IMR-90 (cell line): ENCODE measurements around the gene CANT1. TPM values are rescaled to one million over a fixed set of nuclear protein-coding genes. Genes with fewer than 3 reads are reported as not detected.

ENCODE experiments used
- ATAC-seq: fragments of 200-7000 bp; cut with Tn5 transposase; 2 replicates; pipeline ENCODE4 v1.9.1; 2020; ENCODE audit warnings: low read depth, mild to moderate bottlenecking, moderate library complexity
- BruUV-seq: library from RNA; stranded (reverse); fragments of 400-500 nt; replicated peaks from 2 replicates; lab custom pipeline; 2021; lab: Mats Ljungman, UMichigan
- CTCF ChIA-PET: fragments of 300-600 bp; formaldehyde crosslinking; extraction: SDS; loops from one replicate; lab custom pipeline; 2021; ENCODE audit warnings: antibody characterized with exemption; lab: Yijun Ruan, JAX
- POLR2A ChIA-PET: fragments of 300-600 bp; sonication (Branson Sonifier 250); formaldehyde crosslinking; loops from one replicate; lab custom pipeline; 2022; ENCODE audit warnings: antibody characterized with exemption; ENCODE audit not compliant: unreplicated experiment; lab: Charles Lee
- DNase-seq: peaks from one replicate; pipeline ENCODE4 v3.0.0; 2013
- H2AFZ ChIP-seq: replicated peaks from 2 replicates; pipeline ENCODE3; 2013; ENCODE audit warnings: low read length, mild to moderate bottlenecking; ENCODE audit not compliant: poor library complexity
- H2AK5ac ChIP-seq: 2 replicates; pipeline ENCODE4 v1.6.1; 2013; ENCODE audit warnings: low read depth, low read length, inconsistent platforms
- H2AK9ac ChIP-seq: replicated peaks from 2 replicates; pipeline ENCODE3; 2013; ENCODE audit warnings: mild to moderate bottlenecking, low read depth, low read length, moderate library complexity; ENCODE audit not compliant: poor library complexity
- H2BK120ac ChIP-seq: 2 replicates; pipeline ENCODE4 v1.6.1; 2013; ENCODE audit warnings: low read depth, low read length, inconsistent platforms
- H2BK15ac ChIP-seq: 3 replicates; pipeline ENCODE4 v1.6.1; 2013; ENCODE audit warnings: low read depth, low read length, inconsistent platforms
- H2BK20ac ChIP-seq: 2 replicates; pipeline ENCODE4 v1.6.1; 2013; ENCODE audit warnings: low read depth, mild to moderate bottlenecking, inconsistent platforms, low read length, moderate library complexity
- H2BK5ac ChIP-seq: 2 replicates; pipeline ENCODE4 v1.6.1; 2013; ENCODE audit warnings: mild to moderate bottlenecking, low read depth, low read length, inconsistent platforms; ENCODE audit not compliant: poor library complexity, severe bottlenecking
- H3K14ac ChIP-seq: replicated peaks from 2 replicates; pipeline ENCODE4 v1.6.1; 2013; ENCODE audit warnings: low read depth, low read length, inconsistent platforms
- H3K18ac ChIP-seq: 2 replicates; pipeline ENCODE4 v1.6.1; 2013; ENCODE audit warnings: low read depth, low read length, control low read depth
- H3K23ac ChIP-seq: 2 replicates; pipeline ENCODE4 v1.6.1; 2013; ENCODE audit warnings: low read depth, low read length, inconsistent platforms
- H3K27ac ChIP-seq: 2 replicates; pipeline ENCODE4 v1.5.1; 2013; ENCODE audit warnings: mild to moderate bottlenecking, control low read depth, low read length; ENCODE audit not compliant: insufficient read depth
- H3K27me3 ChIP-seq: 2 replicates; pipeline ENCODE4 v1.6.1; 2013; ENCODE audit warnings: low read length; ENCODE audit not compliant: control insufficient read depth, insufficient read depth
- H3K36me3 ChIP-seq: 2 replicates; pipeline ENCODE4 v1.6.1; 2013; ENCODE audit warnings: low read length, mixed read lengths; ENCODE audit not compliant: control insufficient read depth, insufficient read depth
- H3K4ac ChIP-seq: 2 replicates; pipeline ENCODE4 v1.6.1; 2013; ENCODE audit warnings: low read depth, low read length, inconsistent platforms
- H3K4me1 ChIP-seq: 2 replicates; pipeline ENCODE4 v1.6.1; 2013; ENCODE audit warnings: low read length, mixed read lengths; ENCODE audit not compliant: control insufficient read depth, insufficient read depth
- H3K4me2 ChIP-seq: 2 replicates; pipeline ENCODE4 v1.6.1; 2013; ENCODE audit warnings: low read depth, mild to moderate bottlenecking, control low read depth, low read length, moderate library complexity
- H3K4me3 ChIP-seq: 2 replicates; pipeline ENCODE4 v1.5.1; 2013; ENCODE audit warnings: low read depth, mild to moderate bottlenecking, control low read depth, low read length, moderate library complexity; ENCODE audit not compliant: insufficient read depth
- H3K56ac ChIP-seq: 2 replicates; pipeline ENCODE4 v1.6.1; 2013; ENCODE audit warnings: low read length, inconsistent platforms; ENCODE audit not compliant: insufficient read depth; ENCODE audit errors: extremely low read depth
- H3K79me1 ChIP-seq, 2 experiments: 2 replicates each; pipeline ENCODE4 v1.6.1; 2013; ENCODE audit warnings: low read length in 2 of 2, inconsistent platforms in 1 of 2, low read depth in 1 of 2
- H3K9ac ChIP-seq: 2 replicates; pipeline ENCODE4 v1.6.1; 2013; ENCODE audit warnings: low read depth, low read length, control low read depth
- H3K9me1 ChIP-seq: 2 replicates; pipeline ENCODE4 v1.6.1; 2013; ENCODE audit warnings: low read length, inconsistent platforms; ENCODE audit not compliant: insufficient read depth
- H3K9me3 ChIP-seq: 2 replicates; pipeline ENCODE4 v1.6.1; 2013; ENCODE audit warnings: low read length; ENCODE audit not compliant: control insufficient read depth, insufficient read depth
- H4K20me1 ChIP-seq: 2 replicates; pipeline ENCODE4 v1.6.1; 2013; ENCODE audit warnings: low read length, inconsistent platforms; ENCODE audit not compliant: insufficient read depth
- H4K5ac ChIP-seq: 2 replicates; pipeline ENCODE4 v1.6.1; 2013; ENCODE audit warnings: mild to moderate bottlenecking, low read depth, low read length, control low read depth
- H4K8ac ChIP-seq, 2 experiments: 2 replicates each; pipeline ENCODE4 v1.6.1; 2013; ENCODE audit warnings: low read depth in 2 of 2, low read length in 2 of 2, control low read depth in 1 of 2, inconsistent platforms in 1 of 2
- H4K91ac ChIP-seq: 2 replicates; pipeline ENCODE4 v1.6.1; 2013; ENCODE audit warnings: low read depth, low read length, inconsistent platforms; ENCODE audit not compliant: insufficient read depth
- MAZ ChIP-seq: IDR thresholded peaks from 2 replicates; pipeline ENCODE4 v1.6.1; 2012; ENCODE audit warnings: low read depth, mild to moderate bottlenecking, low read length, improper control_type of control experiment, moderate library complexity, borderline replicate concordance
- RCOR1 ChIP-seq: IDR thresholded peaks from 2 replicates; pipeline ENCODE4 v1.6.1; 2012; ENCODE audit warnings: mild to moderate bottlenecking, low read length, improper control_type of control experiment; ENCODE audit not compliant: insufficient replicate concordance
- WGBS, 2 experiments: methylation state at CpG; one replicate each; pipeline versions ENCODE4 v1.1.5 to v1.1.7; 2013; ENCODE audit warnings: missing lambda C conversion rate in 2 of 2; ENCODE audit not compliant: insufficient read length in 1 of 2; ENCODE audit errors: extremely low coverage in 2 of 2; 5-methylcytosine and 5-hydroxymethylcytosine counted together
- dilution Hi-C: fragments of 300-500 bp; cut with HindIII; formaldehyde crosslinking; loops from one replicate; pipeline ENCODE4 v1.14.3; 2018; ENCODE audit warnings: low sequenced_read_pairs; ENCODE audit not compliant: unreplicated experiment
- in situ Hi-C: fragments of 300-500 bp; cut with MboI; formaldehyde crosslinking; loops from 3 replicates; pipeline ENCODE4 v1.14.3; 2019; ENCODE audit warnings: low sequenced_read_pairs, inconsistent platforms, mixed read lengths
- intact Hi-C: fragments of 100-400 bp; cut with micrococcal nuclease; formaldehyde crosslinking; loops from 2 replicates; pipeline ENCODE4 v1.10.0; 2022
- polyA plus RNA-seq, 3 experiments: library from polyadenylated mRNA; depleted of rRNA; stranded (reverse); fragments of >200 nt; gene quantifications; 2 replicates each; pipeline ENCODE4 v1.2.3, GENCODE V29; 2012; ENCODE audit warnings: low replicate concordance in 1 of 3
- total RNA-seq: library from RNA; depleted of rRNA; stranded (reverse); fragments of >200 nt; gene quantifications from 2 replicates; pipeline ENCODE4 v1.2.3, GENCODE V29; 2012

CANT1 gene
- total and polyA plus RNA-seq, 2 of the 4 experiments (the other 2 are of a cell fraction), result 51.8 to 73.4 TPM

GRCh38 chr17:78951967-78952551 lies 57.5 kb downstream of the CANT1 start:
- WGBS, 2 experiments, result no CpG with 5 or more reads among the region's 12 CpGs
- Histone ChIP-seq H3K4me2 (peak overlapping the region; percentile 70), H2BK15ac (peak overlapping the region; percentile 84; the same call in 1 of the 3 replicates), H3K4me1 (peaks cover 18% of the 10 kb centered on the region), H2BK20ac (peak overlapping the region; percentile 85), H4K91ac (peak overlapping the region; percentile 60), H3K23ac (peak overlapping the region; percentile 75), H3K18ac (peak overlapping the region; percentile 94), H3K56ac (0 out of 2 replicates have a peak overlapping the region, but pooled peaks have one; percentile 21), H2BK5ac (peak overlapping the region; percentile 25), H2AK5ac (peak overlapping the region; percentile 89), H2AK9ac (peak overlapping the region; percentile 91), H3K27ac (peak overlapping the region; percentile 75), H3K9me3 (peaks cover 15% of the 10 kb centered on the region), H3K4ac (peak overlapping the region; percentile 75), H3K4me3 (no peak overlapping the region), H3K9ac (peak overlapping the region; percentile 75), H4K5ac (peak overlapping the region; percentile 98), H2BK120ac (peak overlapping the region; percentile 88), H3K14ac (peak overlapping the region; percentile 76; the same call in 1 of the 2 replicates), H3K79me1 (no peaks in the 10 kb centered on the region), H4K8ac (peak overlapping the region; percentile 87 to 91), H4K20me1 (no peaks in the 10 kb centered on the region), H2AFZ (peak overlapping the region; percentile 85), H3K27me3 (no peaks in the 10 kb centered on the region; the same call in 1 of the 2 replicates), H3K9me1 (no peaks in the 10 kb centered on the region), H3K36me3 (no peaks in the 10 kb centered on the region)
- in situ Hi-C loops (loop anchor here (25.0 kb wide), 1 partner anchor 465 kb away; no protein-coding TSS in a partner anchor), intact Hi-C loops (no loop called here), dilution Hi-C loops (no loop called here)
- TF ChIP-seq MAZ (peak; percentile 33; the same call in 1 of the 2 replicates), RCOR1 (no peak)
- POLR2A ChIA-PET, result no interaction called here
- BruUV-seq, result no TSS peak
- peak; percentile 97 for ATAC-seq
- DNase-seq, result peak; percentile 44
- CTCF ChIA-PET, result interaction anchor here (0.9 kb wide), 1 partner anchor 99 kb away, joined by 3 read pairs; no protein-coding TSS in a partner anchor
